Hepatocyte (in vitro differentiated cells): ENCODE data around the gene RAB3GAP1.

Experiments
- CTCF ChIP-seq: fragments of 200-600 bp; sonication (generic); IDR thresholded peaks from 2 replicates; pipeline ENCODE4 v1.5.1; 2016; ENCODE audit warnings: antibody characterized with exemption, mild to moderate bottlenecking; ENCODE audit not compliant: poor library complexity
- EZH2phosphoT487 ChIP-seq: fragments of 200-600 bp; sonication (generic); IDR thresholded peaks from one replicate; pipeline ENCODE4 v1.6.1; 2018; ENCODE audit warnings: antibody characterized with exemption, mild to moderate bottlenecking, low read depth, moderate library complexity; ENCODE audit not compliant: unreplicated experiment, severe bottlenecking

- no peak for TF ChIP-seq CTCF
- no peak for TF ChIP-seq EZH2phosphoT487
Observed at GRCh38 chr2:135072125-135072997, 20.3 kb downstream of the RAB3GAP1 start.
